ENCODE results near the gene C1QTNF6.

Gene C1QTNF6

GRCh38 chr22:37187552-37187890, 526 bp downstream of the C1QTNF6 start:
- peak overlapping the region; percentile 51 for H3K4me3 ChIP-seq (ENCODE audit: control insufficient read depth, low read depth, low read length)
- peak; percentile 68 for DNase-seq (ENCODE audit: low read depth)
- TF ChIP-seq CTCF (conservative IDR thresholded peaks at IDR 0.05; ENCODE audit: control insufficient read depth, insufficient read depth, low read depth, low read length) = no peak

GRCh38 chr22:37186997-37187522, 987 bp downstream of the C1QTNF6 start:
- DNase-seq (ENCODE audit: low read depth) = peak; percentile 35
- H3K4me3 ChIP-seq (ENCODE audit: control insufficient read depth, low read depth, low read length) = peak overlapping the region; percentile 51
- TF ChIP-seq CTCF (conservative IDR thresholded peaks at IDR 0.05; ENCODE audit: control insufficient read depth, insufficient read depth, low read depth, low read length) = no peak

- no peak overlapping the region for H3K4me3 ChIP-seq (ENCODE audit: control insufficient read depth, low read depth, low read length)
- TF ChIP-seq CTCF (conservative IDR thresholded peaks at IDR 0.05; ENCODE audit: control insufficient read depth, insufficient read depth, low read depth, low read length) = no peak
- DNase-seq (ENCODE audit: low read depth) = peak; percentile 89
Measured at GRCh38 chr22:37186228-37186996, 1.6 kb downstream of the C1QTNF6 start.

- TF ChIP-seq CTCF (conservative IDR thresholded peaks at IDR 0.05; ENCODE audit: control insufficient read depth, insufficient read depth, low read depth, low read length) = no peak
- no peak overlapping the region for H3K4me3 ChIP-seq (ENCODE audit: control insufficient read depth, low read depth, low read length)
- no peak for DNase-seq (ENCODE audit: low read depth)
Measured at GRCh38 chr22:37185646-37186227, 2.3 kb downstream of the C1QTNF6 start.

GRCh38 chr22:37184816-37185541, 3.1 kb downstream of the C1QTNF6 start:
- no peak overlapping the region for H3K4me3 ChIP-seq (ENCODE audit: control insufficient read depth, low read depth, low read length)
- no peak for TF ChIP-seq CTCF (conservative IDR thresholded peaks at IDR 0.05; ENCODE audit: control insufficient read depth, insufficient read depth, low read depth, low read length)
- DNase-seq (ENCODE audit: low read depth) = no peak

- no peak for TF ChIP-seq CTCF (conservative IDR thresholded peaks at IDR 0.05; ENCODE audit: control insufficient read depth, insufficient read depth, low read depth, low read length)
- H3K4me3 ChIP-seq (ENCODE audit: control insufficient read depth, low read depth, low read length) = no peak overlapping the region
- no peak for DNase-seq (ENCODE audit: low read depth)
Measured at GRCh38 chr22:37184380-37184755, 3.7 kb downstream of the C1QTNF6 start.
